T-helper 1 cell (primary cell): ENCODE results near the gene TRMT44.
"Not testable (repeated sequence)": the region's sequence is repeated elsewhere in the genome, so short reads cannot be mapped to it uniquely, and the experiment has no call there.

Experiments used
- DNase-seq, 5 donors: peaks; one replicate each; pipeline ENCODE4 v3.0.0-alpha.2; 2012 to 2020

Gene TRMT44

DNA sequence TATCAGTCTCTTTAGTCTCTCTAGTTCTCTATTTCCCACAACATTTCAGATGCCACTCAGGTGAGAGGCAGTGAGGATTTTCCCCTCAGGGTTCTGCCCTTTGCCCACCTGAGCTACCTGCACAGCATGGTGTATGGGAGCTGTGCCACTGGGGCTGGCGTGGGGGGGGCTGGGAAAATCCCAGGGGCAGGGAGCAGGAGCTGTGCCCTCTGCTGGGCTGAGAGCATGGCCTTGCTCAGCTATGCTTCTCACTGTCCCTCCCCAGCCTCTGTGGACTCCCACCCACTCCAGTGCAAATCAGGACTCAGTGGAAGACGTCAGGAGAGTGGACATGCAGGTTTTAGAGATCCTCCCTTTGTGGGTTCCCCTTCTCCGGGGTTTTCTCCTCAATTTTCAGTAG is 57.2 kb downstream of the TRMT44 start:
- no peak for DNase-seq

DNA sequence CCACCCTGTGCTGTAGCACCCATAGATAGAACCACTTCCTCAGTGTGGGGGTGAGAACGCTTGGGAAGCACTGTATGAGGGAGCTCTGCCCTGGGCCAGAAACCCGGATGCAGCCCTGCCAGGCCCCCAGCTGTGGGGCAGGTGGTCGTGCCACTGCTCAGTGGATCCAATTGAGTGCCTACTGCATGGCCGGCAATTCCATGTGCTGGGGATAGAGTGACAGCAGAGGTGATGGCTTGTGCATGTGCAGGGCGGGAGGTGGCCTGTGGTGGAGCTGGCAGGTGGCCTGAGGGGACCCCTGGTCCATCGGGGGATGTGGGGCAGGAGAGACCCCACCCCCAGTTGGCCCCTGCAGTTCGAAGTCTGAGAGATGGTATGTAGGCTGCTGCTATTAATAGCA is 60.4 kb downstream of the TRMT44 start:
- DNase-seq, result no peak

DNA sequence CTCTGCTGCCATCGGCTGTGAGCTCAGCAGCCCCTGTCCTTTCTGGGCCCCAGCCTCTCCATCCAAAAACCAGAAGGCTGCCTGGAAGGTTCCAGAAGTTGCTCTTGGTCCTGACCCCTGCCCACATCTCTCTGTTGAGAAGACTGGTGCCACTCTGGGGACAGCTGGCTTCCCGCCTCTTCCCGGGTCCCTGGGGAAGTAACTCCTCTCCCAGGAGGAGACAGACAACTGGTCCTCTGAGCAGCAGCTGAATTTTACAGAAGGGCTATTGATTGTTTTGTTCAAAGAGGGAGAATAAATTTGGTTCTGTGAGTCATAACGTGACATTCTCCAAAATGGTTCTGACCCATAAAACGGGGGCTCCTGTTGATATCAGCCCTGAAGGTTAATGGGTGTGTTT is 61.2 kb downstream of the TRMT44 start:
- DNase-seq, result no peak

- DNase-seq, result no peak
Measured at GRCh38 chr4:8502371-8502770, 61.8 kb downstream of the TRMT44 start.

GRCh38 chr4:8502836-8503585 is 62.4 kb downstream of the TRMT44 start:
- no peak for DNase-seq

GRCh38 chr4:8503801-8504200 is 63.2 kb downstream of the TRMT44 start:
- DNase-seq, result no peak

DNA sequence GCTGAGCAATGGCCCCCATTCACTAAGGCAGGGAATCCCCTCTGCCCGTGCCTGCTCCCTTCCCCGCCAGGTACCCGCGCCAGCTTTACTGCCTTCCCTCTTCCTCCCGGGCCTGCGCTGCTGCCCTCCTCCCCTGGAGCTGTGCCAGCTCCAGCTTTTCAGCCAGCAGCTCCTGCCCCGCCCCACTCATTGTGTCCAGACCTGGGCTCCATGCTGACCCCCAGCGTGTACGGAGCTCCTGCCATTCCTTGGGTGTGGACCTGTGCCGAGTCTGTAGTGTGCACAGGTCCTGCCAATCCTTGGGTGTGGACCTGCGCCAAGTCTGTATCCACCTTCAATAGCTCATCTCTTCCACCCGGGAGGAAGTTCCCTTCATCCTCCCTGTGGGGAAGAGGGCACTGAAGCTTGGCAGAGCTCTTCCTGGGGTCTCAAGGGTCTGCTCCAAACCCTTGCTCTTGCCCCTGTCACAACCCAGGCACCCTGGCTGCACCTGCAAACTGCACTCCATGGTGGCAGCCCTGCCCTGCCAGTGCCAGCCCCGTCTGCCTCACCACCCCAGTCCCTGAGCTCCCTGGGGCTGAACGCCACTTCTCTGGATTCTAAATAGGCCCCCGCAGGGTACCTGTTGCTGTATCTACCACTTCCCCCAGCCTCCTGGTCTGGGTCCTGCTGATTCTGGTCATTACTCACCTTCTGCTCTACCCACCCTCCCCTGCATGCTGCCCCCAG is 63.9 kb downstream of the TRMT44 start:
- DNase-seq, result no peak

DNA sequence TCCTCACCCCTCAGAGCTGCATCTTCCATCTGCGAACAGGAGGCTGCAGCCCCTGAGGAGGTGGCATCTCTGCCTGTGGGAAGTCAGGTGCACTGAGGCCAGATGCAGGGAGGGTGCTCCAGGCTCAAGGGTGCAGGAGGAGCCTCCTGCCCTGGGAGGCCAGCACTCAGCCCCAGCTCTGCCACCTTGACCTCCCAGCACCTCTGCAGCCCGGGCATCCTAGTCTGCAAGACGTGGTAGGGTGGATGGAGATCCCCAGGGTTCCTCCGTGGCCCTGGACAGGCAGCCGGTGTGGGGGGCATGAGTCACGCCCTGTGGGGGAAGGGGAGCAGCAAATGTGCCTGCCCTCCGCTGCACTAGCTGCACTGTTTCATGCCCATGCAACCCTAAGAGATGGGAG is 64.7 kb downstream of the TRMT44 start:
- DNase-seq, result no peak

GRCh38 chr4:8506006-8506372 is 65.4 kb downstream of the TRMT44 start:
- DNase-seq, result no peak

DNA sequence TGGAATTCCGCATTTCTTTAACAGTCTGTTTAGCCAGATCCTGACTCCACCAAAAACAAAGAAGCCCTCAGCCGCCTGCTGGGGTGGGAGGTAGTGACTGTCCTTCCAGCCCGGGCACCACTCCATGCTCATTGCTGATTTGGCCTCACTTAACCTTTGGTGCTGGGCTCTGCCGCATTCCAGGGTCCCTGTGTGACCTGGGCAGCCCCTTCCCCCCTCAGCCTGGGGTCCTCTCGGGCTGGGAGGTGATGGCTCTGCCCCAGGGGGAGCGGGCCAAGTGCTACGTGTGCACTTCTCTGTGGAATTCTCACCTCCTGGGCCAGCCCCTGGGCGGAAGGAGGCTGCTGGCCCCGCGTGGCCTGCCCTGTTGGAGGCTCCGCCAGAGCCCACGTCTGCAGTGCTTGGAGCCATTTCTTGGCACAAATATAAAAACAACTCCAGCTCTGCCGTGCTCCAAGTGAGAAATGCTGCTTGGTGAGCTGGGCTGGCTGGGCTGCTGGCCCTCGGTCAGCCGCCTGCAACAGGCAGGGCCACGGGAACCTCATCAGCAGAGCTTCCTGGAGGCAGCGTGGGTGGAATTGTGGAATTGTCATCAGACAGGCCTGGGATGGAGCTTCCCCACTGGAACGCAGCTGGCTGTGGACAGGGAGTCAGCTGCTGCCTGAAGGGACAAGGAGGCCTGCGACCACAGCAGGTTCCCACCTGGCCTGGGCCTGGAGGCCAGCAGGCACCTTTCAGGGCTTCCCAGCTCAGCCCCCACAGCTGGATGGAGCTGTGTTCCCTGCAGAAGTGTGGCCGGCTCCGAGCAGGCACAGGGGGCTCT is 66.0 kb downstream of the TRMT44 start:
- no peak for DNase-seq

GRCh38 chr4:8507196-8507570 is 66.6 kb downstream of the TRMT44 start:
- DNase-seq, result no peak

DNA sequence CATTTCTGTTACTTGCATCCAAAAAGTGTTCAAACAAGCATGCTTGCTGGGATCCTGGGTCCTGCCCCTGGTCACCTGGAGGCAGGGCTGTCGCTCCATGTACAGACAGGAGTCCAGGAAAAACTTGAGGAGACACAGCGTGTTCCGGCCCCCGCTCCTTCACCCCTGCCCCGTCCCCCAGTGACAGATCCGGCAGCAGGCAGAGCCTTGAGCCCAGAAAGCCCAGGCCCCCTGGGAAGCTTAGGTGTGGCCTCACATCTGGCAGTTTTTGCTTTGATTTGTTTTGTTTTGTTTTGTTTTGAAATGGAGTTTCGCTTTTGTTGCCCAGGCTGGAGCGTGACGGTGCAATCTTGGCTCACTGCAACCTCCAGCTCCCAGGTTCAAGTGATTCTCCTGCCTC is 67.0 kb downstream of the TRMT44 start:
- DNase-seq, result no peak

GRCh38 chr4:8508266-8508665 is 67.7 kb downstream of the TRMT44 start:
- no peak for DNase-seq

GRCh38 chr4:8508740-8509139 is 68.2 kb downstream of the TRMT44 start:
- DNase-seq, result no peak

GRCh38 chr4:8509311-8509950 is 68.9 kb downstream of the TRMT44 start:
- no peak for DNase-seq

DNA sequence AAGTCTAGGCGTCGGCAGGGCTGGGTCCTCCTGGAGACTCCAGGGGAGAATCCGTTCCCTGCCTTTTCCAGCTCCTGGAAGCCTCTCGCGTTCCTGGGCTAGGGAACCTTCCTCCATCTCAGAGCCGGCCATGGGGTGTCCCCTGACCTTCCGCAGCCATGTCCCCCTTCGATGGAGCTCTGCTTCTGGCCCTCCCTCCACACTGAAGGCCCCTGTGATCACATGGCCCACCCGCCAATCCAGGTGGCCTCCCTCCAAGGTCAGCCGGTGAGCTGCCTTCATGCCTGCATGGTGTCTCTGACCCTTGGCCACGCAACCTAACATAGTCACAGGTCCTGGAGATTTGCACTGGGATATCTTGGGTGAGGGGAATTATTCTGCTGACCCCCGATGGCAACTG is 69.6 kb downstream of the TRMT44 start:
- no peak for DNase-seq

DNA sequence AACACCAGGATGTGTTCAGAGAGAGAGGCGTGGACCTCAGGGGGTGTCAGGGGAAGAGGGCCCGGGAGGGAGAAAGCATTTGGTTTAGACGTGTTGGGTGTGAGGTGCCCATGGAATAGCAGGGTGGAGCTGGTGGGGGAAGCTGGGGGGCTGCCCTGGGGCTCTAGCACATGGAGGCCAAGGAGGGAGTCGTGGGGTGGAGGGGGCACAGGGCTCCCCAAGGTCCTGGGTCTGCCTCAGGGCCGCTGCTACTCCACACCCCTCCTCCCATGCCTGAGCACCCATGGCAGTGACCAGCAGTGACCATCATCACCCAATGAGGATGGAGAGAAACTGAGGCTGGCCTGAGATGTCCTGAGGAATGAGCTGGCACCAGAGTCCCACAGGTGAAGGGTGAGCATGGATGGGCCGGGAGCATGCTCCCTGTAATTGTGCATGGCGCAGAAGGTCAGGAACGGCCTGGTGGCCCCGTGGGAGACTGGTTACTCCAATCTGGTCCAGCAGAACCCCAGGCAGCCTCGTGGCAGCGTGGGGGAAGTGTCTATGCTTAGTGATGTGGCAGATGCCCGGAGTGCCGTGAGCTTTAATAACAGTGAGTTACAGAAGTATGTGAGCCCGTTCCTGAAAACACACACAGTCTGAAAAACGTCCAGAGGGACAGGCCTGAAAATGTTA is 70.2 kb downstream of the TRMT44 start:
- DNase-seq, result no peak

DNA sequence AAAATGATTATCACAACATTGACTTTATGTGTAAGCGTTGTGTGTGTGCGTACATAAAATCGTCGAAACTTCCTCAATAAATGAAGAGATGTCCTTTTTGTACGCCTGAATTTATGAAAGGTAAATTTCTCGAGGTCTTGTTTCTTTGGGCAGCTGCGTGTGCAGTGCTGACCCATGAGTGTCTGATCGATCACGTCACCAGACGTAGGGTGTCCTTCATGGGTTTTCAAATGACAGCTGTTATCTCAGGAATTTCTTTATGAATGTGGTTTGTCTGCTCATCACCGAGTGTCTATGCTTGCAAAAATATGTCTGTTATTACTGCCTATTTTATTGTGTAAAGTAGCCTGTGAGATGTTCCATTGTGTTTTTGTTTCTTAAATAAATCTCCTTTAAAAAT is 71.9 kb downstream of the TRMT44 start:
- no peak for DNase-seq

DNA sequence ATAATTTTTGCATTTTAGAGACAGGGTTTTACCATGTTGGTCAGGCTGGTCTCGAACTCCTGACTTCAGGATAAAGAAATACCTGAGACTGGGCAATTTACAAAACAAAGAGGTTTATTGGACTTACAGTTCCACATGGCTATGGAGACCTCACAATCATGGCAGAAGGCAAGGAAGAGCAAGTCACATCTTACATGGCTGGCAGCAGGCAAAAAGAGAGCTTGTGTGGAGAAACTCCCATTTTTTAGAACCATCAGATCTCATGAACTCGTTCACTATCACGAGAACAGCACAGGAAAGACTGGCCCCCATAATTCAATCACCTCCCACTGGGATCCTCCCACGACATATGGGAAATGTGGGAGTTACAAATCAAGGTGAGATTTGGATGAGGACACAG is 72.5 kb downstream of the TRMT44 start:
- DNase-seq, result not testable (repeated sequence)

DNA sequence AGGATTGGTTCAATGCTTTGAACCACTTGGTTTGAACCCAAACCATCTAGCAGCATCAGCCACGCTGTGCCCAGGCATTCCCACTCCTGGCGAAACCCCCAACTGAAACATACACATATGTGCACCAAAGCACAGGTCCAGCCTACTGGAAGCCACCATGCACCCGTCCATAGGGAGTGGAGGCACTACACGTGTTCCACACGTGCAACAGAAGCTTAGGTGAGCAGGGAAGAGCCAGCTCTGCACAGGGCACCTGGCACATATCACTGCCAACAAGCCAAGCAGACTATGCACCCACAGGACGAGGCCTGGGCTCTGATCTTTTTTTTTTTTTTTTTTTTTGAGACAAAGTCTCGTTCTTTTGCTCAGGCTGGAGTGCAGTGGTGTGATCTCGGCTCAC is 73.4 kb downstream of the TRMT44 start:
- no peak for DNase-seq

GRCh38 chr4:8514391-8514790 is 73.8 kb downstream of the TRMT44 start:
- no peak for DNase-seq

DNA sequence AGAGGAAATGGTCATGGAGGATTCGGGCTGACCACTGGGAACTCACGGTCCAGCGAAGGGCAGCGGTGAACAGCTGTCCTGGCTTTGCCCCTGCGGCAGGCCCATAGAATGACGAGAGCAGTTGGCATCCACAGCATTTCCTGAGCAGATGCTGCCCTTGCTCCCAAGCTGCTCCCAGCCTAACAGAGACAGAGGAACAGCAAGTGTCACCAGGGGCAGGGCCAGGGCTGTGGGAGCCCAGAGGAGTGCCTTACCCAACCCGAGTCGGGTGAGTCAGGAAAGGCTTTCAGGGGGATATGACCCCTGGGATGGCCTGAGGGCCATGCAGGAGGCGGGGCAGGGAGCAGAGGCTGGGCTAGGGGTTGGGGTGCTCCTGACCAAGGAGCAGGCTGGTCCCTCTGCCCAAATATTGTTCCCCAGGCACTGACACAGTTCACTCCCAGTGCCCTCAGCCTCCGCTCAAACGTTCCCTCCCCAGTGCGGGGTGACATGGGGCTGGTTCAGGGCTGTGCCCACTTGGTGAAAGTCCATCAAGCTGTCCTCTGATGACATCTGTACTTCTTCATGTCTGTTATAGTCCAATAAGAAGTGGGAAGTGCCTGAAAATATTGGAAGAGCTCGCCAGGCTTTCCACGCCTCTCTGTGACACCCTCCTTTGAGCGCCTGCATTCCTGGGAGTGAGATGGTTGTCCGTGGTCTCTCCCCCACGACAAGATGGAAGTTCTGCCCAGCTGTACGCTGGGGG is 74.9 kb downstream of the TRMT44 start:
- no peak for DNase-seq
